ENCODE data around the gene DGCR8. TPM values are rescaled to one million over a fixed set of nuclear protein-coding genes. Genes with fewer than 3 reads are reported as not detected.

DGCR8 gene
- total RNA-seq, 1 experiment from 2014 or later, result 41.7 TPM

DNA sequence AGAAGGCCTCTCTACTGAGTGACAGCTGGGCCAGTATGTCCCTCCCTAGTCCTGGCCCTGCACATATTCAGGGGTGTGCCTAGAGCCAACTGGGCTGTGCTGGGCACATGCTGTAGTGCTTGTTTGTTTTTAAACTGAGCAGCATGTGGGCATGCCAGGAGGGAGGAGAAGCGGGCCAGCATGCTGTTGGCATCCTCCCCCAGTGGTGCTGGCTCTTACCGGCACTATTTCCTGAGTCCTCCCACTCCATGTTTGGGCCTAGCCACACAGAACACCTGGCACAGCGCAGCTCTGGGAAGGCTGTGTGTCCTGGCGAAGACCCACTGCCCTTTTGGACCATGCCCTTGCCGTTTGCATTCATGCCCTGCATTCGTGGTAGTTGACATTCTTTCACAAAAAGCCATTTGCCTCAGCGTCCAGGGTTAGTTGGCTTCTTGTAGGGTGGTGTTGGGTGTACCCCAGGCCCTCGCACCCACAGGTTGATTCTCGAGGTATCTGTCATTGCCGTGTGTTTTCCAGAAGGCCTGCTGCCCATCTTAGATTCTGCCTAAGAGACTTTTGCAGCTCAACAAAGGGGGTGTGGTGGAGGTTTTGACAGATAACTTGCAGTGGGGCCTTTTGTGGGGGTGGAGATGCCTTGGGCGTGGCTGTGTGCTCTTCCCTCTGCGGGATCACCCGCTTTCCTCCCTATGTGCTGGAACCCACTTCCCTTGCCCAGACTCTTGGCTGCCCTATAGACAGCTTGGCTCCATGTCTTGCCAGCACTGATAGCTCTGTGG, 13.6 kb downstream of the DGCR8 start:
- H3K9me3 ChIP-seq (ENCODE audit: low read length), result no peaks in the 10 kb centered on the region
- ChIA-PET POLR2A (ENCODE audit: unreplicated experiment) (no interaction called here), CTCF (no interaction called here)
- H3K4me3 ChIP-seq (ENCODE audit: low read length), result no peak overlapping the region
- no peak for DNase-seq
- H3K79me2 ChIP-seq (ENCODE audit: low read length), result 0 out of 2 replicates have a peak, but pooled peaks cover 3% of the 10 kb centered on the region
- no peak for ATAC-seq
- no peak overlapping the region for H3K4me2 ChIP-seq (ENCODE audit: low read length)
- no peak overlapping the region for H2AFZ ChIP-seq (ENCODE audit: low read length)
- no peak overlapping the region for H3K9ac ChIP-seq (ENCODE audit: low read length)
- BruUV-seq (replicated peaks), result no TSS peak
- no peaks in the 10 kb centered on the region for H3F3A ChIP-seq (ENCODE audit: low read length, unreplicated experiment)
- no peaks in the 10 kb centered on the region for H3K27me3 ChIP-seq (ENCODE audit: low read length)
- no peak overlapping the region for H3K27ac ChIP-seq (ENCODE audit: low read length)
- TF ChIP-seq EZH2 (IDR thresholded peaks at IDR 0.05; ENCODE audit: low read length, unreplicated experiment) (no peak), EZH2phosphoT487 (IDR thresholded peaks at IDR 0.05; ENCODE audit: borderline replicate concordance, low read length) (no peak)
- TF ChIP-seq, protein P1, sequence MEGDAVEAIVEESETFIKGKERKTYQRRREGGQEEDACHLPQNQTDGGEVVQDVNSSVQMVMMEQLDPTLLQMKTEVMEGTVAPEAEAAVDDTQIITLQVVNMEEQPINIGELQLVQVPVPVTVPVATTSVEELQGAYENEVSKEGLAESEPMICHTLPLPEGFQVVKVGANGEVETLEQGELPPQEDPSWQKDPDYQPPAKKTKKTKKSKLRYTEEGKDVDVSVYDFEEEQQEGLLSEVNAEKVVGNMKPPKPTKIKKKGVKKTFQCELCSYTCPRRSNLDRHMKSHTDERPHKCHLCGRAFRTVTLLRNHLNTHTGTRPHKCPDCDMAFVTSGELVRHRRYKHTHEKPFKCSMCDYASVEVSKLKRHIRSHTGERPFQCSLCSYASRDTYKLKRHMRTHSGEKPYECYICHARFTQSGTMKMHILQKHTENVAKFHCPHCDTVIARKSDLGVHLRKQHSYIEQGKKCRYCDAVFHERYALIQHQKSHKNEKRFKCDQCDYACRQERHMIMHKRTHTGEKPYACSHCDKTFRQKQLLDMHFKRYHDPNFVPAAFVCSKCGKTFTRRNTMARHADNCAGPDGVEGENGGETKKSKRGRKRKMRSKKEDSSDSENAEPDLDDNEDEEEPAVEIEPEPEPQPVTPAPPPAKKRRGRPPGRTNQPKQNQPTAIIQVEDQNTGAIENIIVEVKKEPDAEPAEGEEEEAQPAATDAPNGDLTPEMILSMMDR (conservative IDR thresholded peaks at IDR 0.05; ENCODE audit: low read depth, low read length), result no peak
- H4K20me1 ChIP-seq (ENCODE audit: low read length), result peaks cover 7% of the 10 kb centered on the region; the same call in 1 of the 2 replicates
- H3K4me1 ChIP-seq (ENCODE audit: insufficient read depth, low read length), result no peaks in the 10 kb centered on the region
- H3K9me2 ChIP-seq (replicated peaks; ENCODE audit: low read length), result no peaks in the 10 kb centered on the region
- H3K36me3 ChIP-seq (ENCODE audit: low read depth, low read length), result peaks cover 82% of the 10 kb centered on the region
- intact Hi-C loops (cut with micrococcal nuclease), result no loop called here

DNA sequence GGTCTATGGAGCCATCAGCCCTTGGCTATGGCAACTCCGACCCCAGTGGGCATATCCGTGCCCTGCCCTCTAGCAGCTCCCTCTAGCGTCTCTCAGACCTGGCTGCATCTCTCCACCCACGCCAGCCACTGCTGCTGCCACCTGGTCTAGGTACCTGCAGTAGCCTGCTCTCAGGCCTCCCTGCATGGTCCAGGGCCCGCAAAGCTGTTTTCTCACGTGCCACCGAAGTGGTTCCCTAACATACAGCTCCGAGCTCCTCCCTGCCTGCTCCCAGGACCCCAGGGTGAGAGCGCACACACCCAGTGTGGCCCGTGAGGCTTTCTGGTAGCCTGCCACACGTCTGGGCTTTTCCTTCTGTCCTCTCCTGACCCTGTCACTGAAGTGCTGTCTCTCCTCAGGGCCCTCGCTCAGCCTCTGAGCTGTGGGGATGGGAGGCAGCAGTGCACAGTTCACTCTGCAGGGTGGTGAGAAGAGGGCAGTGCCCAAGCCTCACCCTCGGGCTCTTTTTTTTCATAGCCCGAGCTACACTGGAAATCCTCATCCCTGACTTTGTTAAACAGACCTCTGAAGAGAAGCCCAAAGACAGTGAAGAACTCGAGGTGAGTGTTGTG, 14.3 kb downstream of the DGCR8 start:
- ChIA-PET CTCF (no interaction called here), POLR2A (ENCODE audit: unreplicated experiment) (no interaction called here)
- intact Hi-C loops (cut with micrococcal nuclease), result no loop called here
- ATAC-seq, result no peak
- H3K4me1 ChIP-seq (ENCODE audit: insufficient read depth, low read length), result no peaks in the 10 kb centered on the region
- no peak overlapping the region for H3K4me3 ChIP-seq (ENCODE audit: low read length)
- BruUV-seq (replicated peaks), result no TSS peak
- no peaks in the 10 kb centered on the region for H3K27me3 ChIP-seq (ENCODE audit: low read length)
- no peaks in the 10 kb centered on the region for H3K9me3 ChIP-seq (ENCODE audit: low read length)
- no peaks in the 10 kb centered on the region for H3K9me2 ChIP-seq (replicated peaks; ENCODE audit: low read length)
- H3K9ac ChIP-seq (ENCODE audit: low read length), result no peak overlapping the region
- H3K79me2 ChIP-seq (ENCODE audit: low read length), result 0 out of 2 replicates have a peak, but pooled peaks cover 10% of the 10 kb centered on the region
- no peak for DNase-seq
- H3K36me3 ChIP-seq (ENCODE audit: low read depth, low read length), result peaks cover 83% of the 10 kb centered on the region
- H4K20me1 ChIP-seq (ENCODE audit: low read length), result peaks cover 7% of the 10 kb centered on the region; the same call in 1 of the 2 replicates
- H2AFZ ChIP-seq (ENCODE audit: low read length), result no peak overlapping the region
- TF ChIP-seq, protein P1 (conservative IDR thresholded peaks at IDR 0.05; ENCODE audit: low read depth, low read length), result no peak
- TF ChIP-seq EZH2 (IDR thresholded peaks at IDR 0.05; ENCODE audit: low read length, unreplicated experiment) (no peak), EZH2phosphoT487 (IDR thresholded peaks at IDR 0.05; ENCODE audit: borderline replicate concordance, low read length) (no peak)
- no peaks in the 10 kb centered on the region for H3F3A ChIP-seq (ENCODE audit: low read length, unreplicated experiment)
- no peak overlapping the region for H3K27ac ChIP-seq (ENCODE audit: low read length)
- H3K4me2 ChIP-seq (ENCODE audit: low read length), result no peak overlapping the region

DNA sequence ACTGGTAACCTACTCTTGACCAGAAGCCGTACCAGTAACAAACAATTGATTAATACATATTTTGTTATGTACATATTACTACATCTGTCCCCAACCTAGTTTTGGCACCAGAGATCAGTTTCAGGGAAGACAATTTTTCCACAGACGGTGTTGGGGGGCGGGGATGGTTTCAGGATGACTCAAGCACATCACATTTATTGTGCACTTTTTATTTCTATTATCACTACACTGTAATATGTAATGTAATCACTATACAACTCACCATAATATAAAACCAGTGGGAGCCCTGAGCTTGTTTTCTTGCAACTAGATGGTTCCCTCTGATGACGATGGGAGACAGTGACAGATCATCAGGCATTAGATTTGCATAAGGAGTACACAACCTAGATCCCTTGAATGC, 15.5 kb downstream of the DGCR8 start:
- Histone ChIP-seq H3K36me3 (ENCODE audit: low read depth, low read length) (peaks cover 76% of the 10 kb centered on the region), H4K20me1 (ENCODE audit: low read length) (peaks cover 7% of the 10 kb centered on the region; the same call in 1 of the 2 replicates), H3K9me2 (replicated peaks; ENCODE audit: low read length) (no peaks in the 10 kb centered on the region), H3K79me2 (ENCODE audit: low read length) (0 out of 2 replicates have a peak, but pooled peaks cover 10% of the 10 kb centered on the region), H3K27me3 (ENCODE audit: low read length) (no peaks in the 10 kb centered on the region), H3F3A (ENCODE audit: low read length, unreplicated experiment) (no peaks in the 10 kb centered on the region), H3K4me1 (ENCODE audit: insufficient read depth, low read length) (no peaks in the 10 kb centered on the region), H3K9ac (ENCODE audit: low read length) (no peak overlapping the region), H3K27ac (ENCODE audit: low read length) (no peak overlapping the region), H3K4me2 (ENCODE audit: low read length) (no peak overlapping the region), H3K4me3 (ENCODE audit: low read length) (no peak overlapping the region), H2AFZ (ENCODE audit: low read length) (no peak overlapping the region), H3K9me3 (ENCODE audit: low read length) (no peaks in the 10 kb centered on the region)
- CTCF ChIA-PET, result no interaction called here
- DNase-seq (no peak), ATAC-seq (no peak)
- POLR2A ChIA-PET (ENCODE audit: unreplicated experiment), result no interaction called here
- TF ChIP-seq, protein P1 (conservative IDR thresholded peaks at IDR 0.05; ENCODE audit: low read depth, low read length), result no peak
- no TSS peak for BruUV-seq (replicated peaks)
- intact Hi-C loops (cut with micrococcal nuclease), result no loop called here
